Right cardiac atrium (tissue), 5 donors: ENCODE data around the gene STUM. TPM values are rescaled to one million over a fixed set of nuclear protein-coding genes. Genes with fewer than 3 reads are reported as not detected.

Source experiments
- ATAC-seq, 2 donors: fragments of 200-7000 bp; cut with Tn5 transposase; one replicate each; pipeline versions ENCODE4 v1.8.0 to v1.9.1; 2020; ENCODE audit warnings: moderate library complexity in 2 of 2, mild to moderate bottlenecking in 1 of 2
- DNase-seq, 3 donors: peaks; one replicate each; pipeline ENCODE4 v3.0.0-alpha.2; 2020
- H3K27ac ChIP-seq: one replicate; pipeline ENCODE4 v1.5.1; 2013; ENCODE audit warnings: mild to moderate bottlenecking, low read length, control low read depth, moderate library complexity
- H3K27me3 ChIP-seq: one replicate; pipeline ENCODE4 v1.6.1; 2013; ENCODE audit not compliant: control insufficient read depth, insufficient read depth
- H3K4me1 ChIP-seq: one replicate; pipeline ENCODE4 v1.6.1; 2013; ENCODE audit warnings: low read length; ENCODE audit not compliant: control insufficient read depth, insufficient read depth
- H3K4me3 ChIP-seq: one replicate; pipeline ENCODE4 v1.5.1; 2013; ENCODE audit warnings: low read length, control low read depth
- H3K9me3 ChIP-seq: one replicate; pipeline ENCODE4 v1.6.1; 2013; ENCODE audit warnings: low read length; ENCODE audit not compliant: control insufficient read depth
- WGBS: extraction: QIAGEN DNeasy Blood & Tissue Kit; methylation state at CpG from one replicate; pipeline ENCODE4 v1.1.7; 2013; 5-methylcytosine and 5-hydroxymethylcytosine counted together
- intact Hi-C, 4 donors: fragments of 100-400 bp; cut with DNase I; formaldehyde crosslinking; loops; one replicate each; pipeline versions ENCODE4 v1.11.0 to v1.14.0; 2022 to 2023
- polyA plus RNA-seq: library from polyadenylated mRNA; stranded (reverse); fragments of 200-250 nt; gene quantifications from one replicate; pipeline ENCODE4 v1.2.3, GENCODE V29; 2013
- total RNA-seq, 4 donors: library from RNA; stranded (reverse); fragmentation: NEBNext Ultra II Directional; extraction: Animal tissue kit (Norgen Biotek cat#: 25700); gene quantifications; one replicate each; pipeline ENCODE4 v1.2.1, GENCODE V29; 2021
- donor health status: healthy with polysubstance abuse.
- donor health status: DM: no; HTN: yes; CAD: no.
- donor health status: DM: no; HTN: no; CAD: no.
- donor health status: DM: no; HTN: yes; CAD: no; lungs with severe emphysema.
- donor health status: DM: yes; HTN: yes; CAD: no.

Gene STUM
- total and polyA plus RNA-seq, 5 donors: 0.47 to 1.2 (median 0.71) TPM

DNA sequence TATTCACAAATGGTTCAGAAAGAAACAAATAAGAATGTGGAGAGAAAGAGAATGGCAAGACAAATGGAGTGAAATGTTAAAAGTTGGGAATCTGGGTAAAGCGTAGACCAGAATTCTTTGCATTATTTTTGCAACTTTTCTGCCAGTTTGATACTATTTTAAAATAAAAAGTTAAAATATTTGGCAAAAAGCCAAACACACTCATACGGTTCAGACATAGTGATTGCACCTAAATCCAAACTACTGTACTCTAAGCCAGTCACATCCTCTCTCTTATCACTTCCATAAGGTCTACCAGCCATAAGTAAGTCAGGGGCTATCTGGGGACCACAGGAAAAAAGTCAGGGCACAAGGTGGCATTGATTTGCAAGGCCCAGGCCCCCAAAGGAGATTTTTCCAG lies 14.4 kb downstream of the STUM start:
- intact Hi-C loops: no loop called here
- Histone ChIP-seq H3K27me3 (no peaks in the 10 kb centered on the region), H3K9me3 (no peaks in the 10 kb centered on the region), H3K27ac (no peak overlapping the region), H3K4me3 (no peak overlapping the region), H3K4me1 (no peaks in the 10 kb centered on the region)
- ATAC-seq (no peak), DNase-seq (no peak)
- WGBS: 60% methylated on average over 2 of the region's 2 CpGs

DNA sequence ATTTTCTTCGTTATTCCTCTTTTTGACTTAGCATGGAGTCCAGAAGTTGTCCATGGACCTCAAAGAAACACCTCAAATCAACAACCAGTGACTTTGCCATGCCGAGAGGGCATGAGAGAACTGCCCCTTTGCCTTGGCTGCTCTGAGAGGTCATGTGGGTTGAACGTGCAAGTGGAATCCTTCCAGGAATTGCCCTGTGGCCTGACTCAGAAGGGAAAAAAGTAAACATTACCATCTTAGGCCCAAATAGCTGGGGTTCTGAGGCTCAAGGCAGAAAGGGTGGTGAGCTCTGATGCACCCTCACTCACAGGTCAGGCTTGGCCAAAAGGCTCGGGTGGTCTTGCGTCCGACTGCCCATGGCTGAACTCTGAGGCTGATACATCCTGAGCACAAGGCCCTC lies 15.1 kb downstream of the STUM start:
- H3K27ac ChIP-seq: no peak overlapping the region
- intact Hi-C loops: no loop called here
- no peak for DNase-seq
- H3K9me3 ChIP-seq: no peaks in the 10 kb centered on the region
- no peaks in the 10 kb centered on the region for H3K4me1 ChIP-seq
- no peak overlapping the region for H3K4me3 ChIP-seq
- WGBS: 87% methylated on average over 6 of the region's 6 CpGs
- ATAC-seq: no peak
- no peaks in the 10 kb centered on the region for H3K27me3 ChIP-seq

- ATAC-seq (no peak), DNase-seq (no peak)
- WGBS: 88% methylated on average over 8 of the region's 8 CpGs
- intact Hi-C loops: no loop called here
- no peaks in the 10 kb centered on the region for H3K4me1 ChIP-seq
- no peak overlapping the region for H3K27ac ChIP-seq
- no peaks in the 10 kb centered on the region for H3K27me3 ChIP-seq
- no peaks in the 10 kb centered on the region for H3K9me3 ChIP-seq
- no peak overlapping the region for H3K4me3 ChIP-seq
Observed at GRCh38 chr1:226565476-226565875, 16.9 kb downstream of the STUM start.

GRCh38 chr1:226566234-226566633 lies 17.7 kb downstream of the STUM start:
- Histone ChIP-seq H3K27ac (no peak overlapping the region), H3K4me3 (no peak overlapping the region), H3K27me3 (no peaks in the 10 kb centered on the region), H3K9me3 (no peaks in the 10 kb centered on the region), H3K4me1 (no peaks in the 10 kb centered on the region)
- DNase-seq: no peak
- WGBS: 95% methylated on average over 1 of the region's 1 CpG
- ATAC-seq: no peak
- intact Hi-C loops: no loop called here

- 88% methylated on average over 3 of the region's 3 CpGs for WGBS
- DNase-seq: no peak
Observed at GRCh38 chr1:226566760-226567159, 18.2 kb downstream of the STUM start.

DNA sequence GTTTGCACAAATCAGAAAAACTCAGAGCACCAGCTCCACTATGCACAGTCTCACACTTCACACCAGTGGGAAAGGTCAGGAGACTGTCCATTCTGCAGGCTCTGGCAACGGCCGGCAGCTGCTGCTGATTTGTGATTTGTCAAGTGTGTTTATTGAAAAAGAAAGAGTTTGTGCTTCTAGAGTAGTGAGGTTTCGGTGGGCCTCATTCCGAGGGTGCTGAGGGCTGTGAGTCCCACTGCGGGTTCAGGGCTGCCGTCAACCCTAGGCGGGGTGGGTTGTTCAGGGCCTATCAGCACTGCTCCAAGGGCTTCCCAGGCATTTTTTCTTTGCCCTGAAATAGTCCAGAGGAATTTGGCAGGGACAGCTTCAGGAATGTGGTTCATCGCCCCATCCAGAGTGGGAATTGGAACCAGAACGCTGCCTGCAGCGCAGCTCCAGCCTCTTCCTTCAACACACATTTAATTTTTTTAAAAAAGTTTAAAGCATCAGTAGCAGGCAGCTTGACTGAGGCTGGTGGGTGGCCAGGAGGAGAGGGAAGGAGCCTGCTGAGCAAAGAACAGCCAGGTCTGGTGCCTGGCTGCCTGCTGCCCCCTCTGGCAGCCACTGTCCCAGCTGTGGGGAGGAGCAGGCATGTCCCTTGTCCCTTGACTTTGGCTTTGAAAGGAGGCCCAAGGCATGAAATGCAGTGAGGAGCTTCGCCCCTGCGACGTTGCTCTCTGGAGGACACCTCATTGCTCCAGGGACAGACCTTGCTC lies 19.7 kb downstream of the STUM start:
- Histone ChIP-seq H3K27ac (no peak overlapping the region), H3K4me3 (no peak overlapping the region), H3K27me3 (no peaks in the 10 kb centered on the region), H3K4me1 (no peaks in the 10 kb centered on the region), H3K9me3 (no peaks in the 10 kb centered on the region)
- DNase-seq (peak; percentile 28 to 77 (median 68)), ATAC-seq (peak; percentile 60 to 81)
- 26% methylated on average over 13 of the region's 13 CpGs for WGBS
- intact Hi-C loops: no loop called here

More at GRCh38 chr1:226566760-226567159, 18.2 kb downstream of the STUM start:
- no peaks in the 10 kb centered on the region for H3K9me3 ChIP-seq
- no peak for ATAC-seq
- H3K4me1 ChIP-seq: no peaks in the 10 kb centered on the region
- H3K4me3 ChIP-seq: no peak overlapping the region
- no peaks in the 10 kb centered on the region for H3K27me3 ChIP-seq
- intact Hi-C loops: no loop called here
- no peak overlapping the region for H3K27ac ChIP-seq

GRCh38 chr1:226568975-226569741 lies 20.6 kb downstream of the STUM start:
- H3K4me3 ChIP-seq: no peak overlapping the region
- 90% methylated on average over 6 of the region's 6 CpGs for WGBS
- DNase-seq (no peak), ATAC-seq (no peak)
- H3K27ac ChIP-seq: no peak overlapping the region
- no peaks in the 10 kb centered on the region for H3K4me1 ChIP-seq
- no peaks in the 10 kb centered on the region for H3K27me3 ChIP-seq
- intact Hi-C loops: no loop called here
- H3K9me3 ChIP-seq: no peaks in the 10 kb centered on the region

DNA sequence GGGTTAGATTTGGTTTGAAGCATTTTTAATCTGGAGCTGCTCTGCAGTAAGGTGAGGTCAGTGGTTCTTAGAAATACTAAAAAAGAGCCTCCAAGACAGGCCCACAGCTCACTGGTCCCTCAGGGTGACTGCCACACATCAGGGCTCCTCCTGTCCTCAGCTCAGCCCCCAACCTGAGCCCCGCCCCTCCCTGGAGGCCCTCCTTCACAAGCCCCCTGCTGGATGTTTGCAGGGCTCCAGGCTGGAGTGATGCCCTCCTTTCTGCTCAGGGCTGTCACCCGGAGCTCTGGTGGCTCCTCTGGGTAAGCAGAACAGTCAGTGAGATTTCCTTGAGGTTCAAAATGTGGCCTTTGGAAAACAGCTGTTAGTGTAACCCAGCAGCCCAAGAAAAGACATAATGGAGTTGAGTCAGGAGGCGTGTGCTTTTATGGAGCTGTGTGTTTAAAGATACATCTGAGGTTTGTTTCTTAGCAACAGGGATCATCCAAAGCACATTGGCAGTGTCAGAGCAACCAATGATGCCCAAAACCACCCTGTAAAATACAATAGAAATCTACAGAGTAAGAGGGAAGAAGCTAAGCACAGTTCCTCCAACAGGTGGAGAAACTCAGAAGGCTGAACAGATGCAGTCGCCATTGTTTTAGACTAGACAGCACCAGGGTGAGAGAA lies 21.4 kb downstream of the STUM start:
- no peak overlapping the region for H3K4me3 ChIP-seq
- H3K27ac ChIP-seq: no peak overlapping the region
- DNase-seq (no peak), ATAC-seq (no peak)
- WGBS: 64% methylated on average over 4 of the region's 4 CpGs
- no peaks in the 10 kb centered on the region for H3K27me3 ChIP-seq
- H3K4me1 ChIP-seq: no peaks in the 10 kb centered on the region
- intact Hi-C loops: no loop called here
- no peaks in the 10 kb centered on the region for H3K9me3 ChIP-seq

DNA sequence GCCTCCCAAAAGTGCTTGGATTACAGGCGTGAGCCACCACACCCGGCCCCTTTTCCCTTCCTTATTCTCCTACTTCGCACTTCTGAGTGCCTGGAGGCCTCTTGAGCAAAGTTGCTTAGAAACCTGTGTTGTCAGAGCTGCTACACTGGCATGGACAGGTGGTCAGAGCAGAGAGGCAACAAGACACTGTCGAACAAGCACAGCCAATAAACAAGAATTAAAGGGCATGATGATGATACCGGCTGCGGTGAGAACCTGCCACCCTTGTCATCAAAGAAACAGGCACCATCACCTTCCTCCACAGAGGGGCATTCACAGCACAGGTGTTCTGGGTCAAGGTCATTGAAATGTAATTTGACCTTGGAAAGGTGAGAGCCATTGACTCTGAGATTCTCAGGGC lies 23.3 kb downstream of the STUM start:
- ATAC-seq: no peak
- Histone ChIP-seq H3K27ac (no peak overlapping the region), H3K4me1 (peaks cover 4% of the 10 kb centered on the region), H3K27me3 (no peaks in the 10 kb centered on the region), H3K4me3 (no peak overlapping the region), H3K9me3 (no peaks in the 10 kb centered on the region)
- 85% methylated on average over 6 of the region's 6 CpGs for WGBS
- intact Hi-C loops: no loop called here
- no peak for DNase-seq

GRCh38 chr1:226572325-226572726 lies 23.8 kb downstream of the STUM start:
- no peak for DNase-seq
- no peak overlapping the region for H3K27ac ChIP-seq
- WGBS: 81% methylated on average over 8 of the region's 8 CpGs

GRCh38 chr1:226574044-226574443 lies 25.5 kb downstream of the STUM start:
- Histone ChIP-seq H3K4me1 (peaks cover 4% of the 10 kb centered on the region), H3K4me3 (no peak overlapping the region), H3K27ac (no peak overlapping the region), H3K27me3 (no peaks in the 10 kb centered on the region), H3K9me3 (no peaks in the 10 kb centered on the region)
- intact Hi-C loops: no loop called here
- ATAC-seq: no peak
- WGBS: 78% methylated on average over 2 of the region's 2 CpGs
- no peak for DNase-seq

More at GRCh38 chr1:226572325-226572726, 23.8 kb downstream of the STUM start:
- Histone ChIP-seq H3K9me3 (no peaks in the 10 kb centered on the region), H3K27me3 (no peaks in the 10 kb centered on the region), H3K4me1 (peaks cover 4% of the 10 kb centered on the region), H3K4me3 (no peak overlapping the region)
- no peak for ATAC-seq
- intact Hi-C loops: no loop called here
